ENCODE results near the gene ZKSCAN2.

DNA sequence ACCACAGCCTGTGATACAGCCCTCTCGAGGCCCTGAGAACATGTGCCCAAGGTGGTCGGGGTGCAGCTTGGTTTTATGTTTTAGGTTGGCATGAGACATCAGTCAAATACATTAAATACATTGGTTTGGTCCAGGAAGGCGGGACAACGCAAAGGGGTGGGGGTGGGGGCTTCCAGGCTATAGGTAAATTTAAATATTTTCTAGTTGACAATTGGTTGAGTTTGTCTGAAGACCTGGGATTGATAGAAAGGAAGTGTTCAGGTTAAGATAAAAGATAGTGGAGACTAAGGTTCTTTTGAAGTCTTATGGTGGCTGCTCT, 1.2 kb upstream of the ZKSCAN2 start:
- TF ChIP-seq, protein P1, sequence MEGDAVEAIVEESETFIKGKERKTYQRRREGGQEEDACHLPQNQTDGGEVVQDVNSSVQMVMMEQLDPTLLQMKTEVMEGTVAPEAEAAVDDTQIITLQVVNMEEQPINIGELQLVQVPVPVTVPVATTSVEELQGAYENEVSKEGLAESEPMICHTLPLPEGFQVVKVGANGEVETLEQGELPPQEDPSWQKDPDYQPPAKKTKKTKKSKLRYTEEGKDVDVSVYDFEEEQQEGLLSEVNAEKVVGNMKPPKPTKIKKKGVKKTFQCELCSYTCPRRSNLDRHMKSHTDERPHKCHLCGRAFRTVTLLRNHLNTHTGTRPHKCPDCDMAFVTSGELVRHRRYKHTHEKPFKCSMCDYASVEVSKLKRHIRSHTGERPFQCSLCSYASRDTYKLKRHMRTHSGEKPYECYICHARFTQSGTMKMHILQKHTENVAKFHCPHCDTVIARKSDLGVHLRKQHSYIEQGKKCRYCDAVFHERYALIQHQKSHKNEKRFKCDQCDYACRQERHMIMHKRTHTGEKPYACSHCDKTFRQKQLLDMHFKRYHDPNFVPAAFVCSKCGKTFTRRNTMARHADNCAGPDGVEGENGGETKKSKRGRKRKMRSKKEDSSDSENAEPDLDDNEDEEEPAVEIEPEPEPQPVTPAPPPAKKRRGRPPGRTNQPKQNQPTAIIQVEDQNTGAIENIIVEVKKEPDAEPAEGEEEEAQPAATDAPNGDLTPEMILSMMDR (IDR thresholded peaks at IDR 0.05; ENCODE audit: low read length), result no peak
- TF ChIP-seq EZH2 (optimal IDR thresholded peaks at IDR 0.05; ENCODE audit: low read depth, low read length), result no peak
